OCI-LY7 (cell line): ENCODE results near the gene GDF2. TPM values are rescaled to one million over a fixed set of nuclear protein-coding genes. Genes with fewer than 3 reads are reported as not detected.

Source experiments
- BruUV-seq: library from RNA; stranded (reverse); fragments of 400-500 nt; replicated peaks from 2 replicates; lab custom pipeline; 2021; lab: Mats Ljungman, UMichigan
- CTCF ChIA-PET: fragments of 300-600 bp; sonication (Branson Sonifier 250); formaldehyde crosslinking; loops from one replicate; lab custom pipeline; 2022; ENCODE audit warnings: antibody characterized with exemption; ENCODE audit not compliant: unreplicated experiment; lab: Charles Lee
- POLR2A ChIA-PET: fragments of 300-600 bp; sonication (Branson Sonifier 250); formaldehyde crosslinking; loops from one replicate; lab custom pipeline; 2022; ENCODE audit warnings: antibody characterized with exemption; lab: Charles Lee
- DNase-seq: peaks from one replicate; pipeline ENCODE4 v3.0.0-alpha.2; 2015; ENCODE audit warnings: low spot score
- H2AFZ ChIP-seq: fragments of 200-600 bp; sonication (generic), shearing (Covaris generic); 2 replicates; pipeline ENCODE4 v1.6.1; 2014; ENCODE audit warnings: mild to moderate bottlenecking, antibody characterized with exemption, low read length, moderate library complexity
- H3K27ac ChIP-seq: fragments of 200-600 bp; sonication (generic); 2 replicates; pipeline ENCODE4 v1.5.1; 2014; ENCODE audit warnings: mixed run types, low read depth, mild to moderate bottlenecking, moderate library complexity, low read length, inconsistent platforms; ENCODE audit not compliant: poor library complexity, severe bottlenecking
- H3K36me3 ChIP-seq: fragments of 200-600 bp; sonication (generic); 2 replicates; pipeline ENCODE4 v1.6.1; 2014; ENCODE audit warnings: mild to moderate bottlenecking, antibody characterized with exemption, low read length, moderate library complexity, mixed read lengths; ENCODE audit not compliant: insufficient read depth
- H3K4me1 ChIP-seq: fragments of 200-600 bp; sonication (generic); 2 replicates; pipeline ENCODE4 v1.5.1; 2014; ENCODE audit warnings: mild to moderate bottlenecking, low read length; ENCODE audit not compliant: insufficient read depth, poor library complexity, severe bottlenecking
- H3K4me2 ChIP-seq: fragments of 200-600 bp; sonication (generic); 2 replicates; pipeline ENCODE4 v1.6.1; 2014; ENCODE audit warnings: mild to moderate bottlenecking, low read length
- H3K4me3 ChIP-seq: fragments of 200-600 bp; sonication (generic); 2 replicates; pipeline ENCODE4 v1.5.1; 2014; ENCODE audit warnings: mild to moderate bottlenecking, low read depth, low read length; ENCODE audit not compliant: poor library complexity, severe bottlenecking
- H3K79me2 ChIP-seq: fragments of 200-600 bp; sonication (generic); 2 replicates; pipeline ENCODE4 v1.6.1; 2016; ENCODE audit warnings: low read depth, mild to moderate bottlenecking, low read length, moderate library complexity, mixed read lengths; ENCODE audit not compliant: insufficient read depth
- H3K9me2 ChIP-seq: fragments of 200-600 bp; sonication (generic); 2 replicates; pipeline ENCODE4 v1.6.1; 2016; ENCODE audit warnings: mild to moderate bottlenecking, low read length, mixed read lengths; ENCODE audit not compliant: insufficient read depth
- H3K9me3 ChIP-seq: fragments of 200-600 bp; sonication (generic); 2 replicates; pipeline ENCODE4 v1.6.1; 2014; ENCODE audit warnings: mild to moderate bottlenecking, mixed run types, low read length, mixed read lengths
- H4K20me1 ChIP-seq: fragments of 200-600 bp; sonication (generic); 2 replicates; pipeline ENCODE4 v1.6.1; 2014; ENCODE audit warnings: mild to moderate bottlenecking, antibody characterized with exemption, low read length, moderate library complexity, mixed read lengths; ENCODE audit not compliant: insufficient read depth
- EZH2phosphoT487 ChIP-seq: fragments of 200-600 bp; sonication (generic); IDR thresholded peaks from 2 replicates; pipeline ENCODE4 v1.6.1; 2018; ENCODE audit warnings: low read depth, borderline replicate concordance, mild to moderate bottlenecking, mixed run types, antibody characterized with exemption, low read length, moderate library complexity, mixed read lengths
- intact Hi-C: fragments of 100-400 bp; cut with micrococcal nuclease; formaldehyde crosslinking; loops from one replicate; pipeline ENCODE4 v1.10.0; 2022; ENCODE audit not compliant: unreplicated experiment
- total RNA-seq, 2 experiments: library from RNA; depleted of rRNA in 1 of 2; stranded (reverse); fragments of >200 nt in 1 of 2; shearing (Covaris generic) in 1 of 2; gene quantifications; 2 replicates each; pipeline ENCODE4 v1.2.3, GENCODE V29; 2014 to 2022
- TF ChIP-seq, protein P1 (sequence below): fragments of 200-600 bp; sonication (generic); conservative IDR thresholded peaks from 2 replicates; pipeline ENCODE4 v1.5.1; 2014; ENCODE audit warnings: mild to moderate bottlenecking, antibody characterized with exemption, low read length, moderate library complexity, mixed read lengths

GDF2 gene
- total RNA-seq, 2 experiments from 2014 or later = not detected

- BruUV-seq = no TSS peak
- intact Hi-C loops = no loop called here
- no peaks in the 10 kb centered on the region for H3K79me2 ChIP-seq
- no peaks in the 10 kb centered on the region for H3K36me3 ChIP-seq
- no peak overlapping the region for H3K27ac ChIP-seq
- H3K4me1 ChIP-seq = peaks cover 4% of the 10 kb centered on the region
- TF ChIP-seq, protein P1, sequence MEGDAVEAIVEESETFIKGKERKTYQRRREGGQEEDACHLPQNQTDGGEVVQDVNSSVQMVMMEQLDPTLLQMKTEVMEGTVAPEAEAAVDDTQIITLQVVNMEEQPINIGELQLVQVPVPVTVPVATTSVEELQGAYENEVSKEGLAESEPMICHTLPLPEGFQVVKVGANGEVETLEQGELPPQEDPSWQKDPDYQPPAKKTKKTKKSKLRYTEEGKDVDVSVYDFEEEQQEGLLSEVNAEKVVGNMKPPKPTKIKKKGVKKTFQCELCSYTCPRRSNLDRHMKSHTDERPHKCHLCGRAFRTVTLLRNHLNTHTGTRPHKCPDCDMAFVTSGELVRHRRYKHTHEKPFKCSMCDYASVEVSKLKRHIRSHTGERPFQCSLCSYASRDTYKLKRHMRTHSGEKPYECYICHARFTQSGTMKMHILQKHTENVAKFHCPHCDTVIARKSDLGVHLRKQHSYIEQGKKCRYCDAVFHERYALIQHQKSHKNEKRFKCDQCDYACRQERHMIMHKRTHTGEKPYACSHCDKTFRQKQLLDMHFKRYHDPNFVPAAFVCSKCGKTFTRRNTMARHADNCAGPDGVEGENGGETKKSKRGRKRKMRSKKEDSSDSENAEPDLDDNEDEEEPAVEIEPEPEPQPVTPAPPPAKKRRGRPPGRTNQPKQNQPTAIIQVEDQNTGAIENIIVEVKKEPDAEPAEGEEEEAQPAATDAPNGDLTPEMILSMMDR = no peak
- TF ChIP-seq EZH2phosphoT487 = no peak
- ChIA-PET POLR2A (interaction anchor here (0.8 kb wide), 1 partner anchor 156 kb away, joined by 3 read pairs; no protein-coding TSS in a partner anchor), CTCF (interaction anchor here (0.6 to 0.8 kb wide), 2 partner anchors 10 to 13 kb away, joined by 3 read pairs; no protein-coding TSS in a partner anchor)
- H3K4me3 ChIP-seq = no peak overlapping the region
- no peaks in the 10 kb centered on the region for H4K20me1 ChIP-seq
- H3K9me2 ChIP-seq = no peaks in the 10 kb centered on the region
- no peak for DNase-seq
- no peak overlapping the region for H2AFZ ChIP-seq
- no peak overlapping the region for H3K4me2 ChIP-seq
- no peaks in the 10 kb centered on the region for H3K9me3 ChIP-seq
Observed at GRCh38 chr10:47278720-47279119, 43.5 kb upstream of the GDF2 start.

DNA sequence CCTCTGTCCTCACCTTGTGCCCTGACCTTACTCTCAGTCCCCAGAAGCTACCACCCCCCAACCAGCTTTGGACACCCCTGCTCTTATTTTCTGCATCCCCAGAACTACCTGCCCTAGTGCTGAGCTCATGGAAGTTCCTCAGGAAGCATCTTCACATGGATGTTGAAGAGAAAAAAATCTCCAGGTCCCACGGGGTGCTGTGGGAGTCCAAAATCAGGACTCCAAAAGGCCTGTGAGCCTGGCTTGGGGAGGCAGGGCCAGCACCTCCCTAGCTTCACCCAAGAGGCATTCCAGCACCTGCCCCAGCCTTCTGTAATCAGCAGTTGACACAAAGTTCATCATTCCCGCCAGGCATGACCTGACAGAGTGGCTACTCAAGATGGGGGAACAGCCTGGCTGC is 43.0 kb upstream of the GDF2 start:
- Histone ChIP-seq H3K4me3 (no peak overlapping the region), H3K9me3 (no peaks in the 10 kb centered on the region), H2AFZ (no peak overlapping the region), H3K4me1 (peaks cover 4% of the 10 kb centered on the region), H3K27ac (no peak overlapping the region), H3K36me3 (no peaks in the 10 kb centered on the region), H4K20me1 (no peaks in the 10 kb centered on the region), H3K79me2 (no peaks in the 10 kb centered on the region), H3K4me2 (no peak overlapping the region), H3K9me2 (no peaks in the 10 kb centered on the region)
- ChIA-PET CTCF (interaction anchor here (0.8 kb wide), 1 partner anchor 10 kb away, joined by 3 read pairs; no protein-coding TSS in a partner anchor), POLR2A (interaction anchor here (0.8 kb wide), 1 partner anchor 156 kb away, joined by 3 read pairs; no protein-coding TSS in a partner anchor)
- intact Hi-C loops = no loop called here
- DNase-seq = no peak
- TF ChIP-seq, protein P1 = no peak
- no peak for TF ChIP-seq EZH2phosphoT487
- no TSS peak for BruUV-seq

DNA sequence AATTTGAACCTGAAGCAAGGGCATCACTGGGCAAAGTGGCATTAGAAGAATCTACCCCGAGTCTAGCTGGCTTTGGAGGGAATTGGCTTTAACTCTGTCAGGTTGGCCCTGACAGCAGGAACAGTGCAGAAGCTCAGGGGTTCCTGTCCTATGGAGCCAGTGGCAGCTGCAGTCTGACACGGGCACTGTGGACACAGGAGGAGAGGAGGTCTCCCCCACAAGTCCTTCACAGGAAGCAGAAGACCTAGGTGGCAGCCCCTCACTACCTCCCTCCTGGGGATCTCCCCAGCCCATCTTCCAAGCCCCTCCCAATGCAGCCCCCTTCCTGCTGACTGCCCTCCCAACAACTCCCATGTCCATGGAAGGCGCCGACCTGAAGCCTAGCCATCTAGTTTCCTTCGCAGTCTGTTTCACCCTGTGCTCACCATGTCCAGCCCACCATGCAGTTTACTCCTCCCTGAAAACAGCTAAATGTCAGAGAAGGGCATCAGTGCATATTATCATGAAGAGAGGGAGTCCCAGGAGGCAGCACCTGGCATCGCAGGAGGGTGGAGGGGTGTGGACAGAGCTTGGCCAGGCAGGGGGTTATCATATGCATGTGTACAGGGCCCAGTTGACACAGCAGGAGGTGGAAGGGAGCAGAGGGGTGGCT is 40.1 kb upstream of the GDF2 start:
- Histone ChIP-seq H3K27ac (no peak overlapping the region), H2AFZ (no peak overlapping the region), H3K9me3 (no peaks in the 10 kb centered on the region), H3K36me3 (no peaks in the 10 kb centered on the region), H3K4me2 (no peak overlapping the region), H4K20me1 (no peaks in the 10 kb centered on the region), H3K9me2 (no peaks in the 10 kb centered on the region), H3K4me1 (peaks cover 4% of the 10 kb centered on the region), H3K79me2 (no peaks in the 10 kb centered on the region), H3K4me3 (no peak overlapping the region)
- ChIA-PET POLR2A (no interaction called here), CTCF (no interaction called here)
- no TSS peak for BruUV-seq
- no peak for DNase-seq
- TF ChIP-seq, protein P1 = no peak
- TF ChIP-seq EZH2phosphoT487 = no peak
- intact Hi-C loops = no loop called here
